Measurements from ENCODE around the gene GAB2. TPM values are rescaled to one million over a fixed set of nuclear protein-coding genes. Genes with fewer than 3 reads are reported as not detected.
A peak's percentile ranks its signal among the peaks of the same experiment; 100 is the strongest.

GAB2 gene
- total and polyA plus RNA-seq, 2 of the 13 experiments (the other 11 are each of a cell fraction or from before 2014, with no cell fraction given): 4.1 to 8.6 TPM

- Histone ChIP-seq H3K27me3 (ENCODE audit: control insufficient read depth in 1 of 2, insufficient read depth in 2 of 2, low read length in 2 of 2) (no peaks in the 10 kb centered on the region; a peak in 1 of 5 replicates), H3K4me2 (ENCODE audit: low read depth, low read length) (peak overlapping the region; percentile 25; the same call in 1 of the 2 replicates), H3K4me3 (replicated peaks in 1 of 3; ENCODE audit: insufficient read depth in 1 of 3, low read depth in 2 of 3, low read length in 3 of 3) (no peak overlapping the region), H3K9ac (ENCODE audit: insufficient read depth, low read depth, low read length) (no peak overlapping the region), H3K9me3 (ENCODE audit: low read length) (no peaks in the 10 kb centered on the region), H3K4me1 (ENCODE audit: insufficient read depth, low read length) (peaks cover 50% of the 10 kb centered on the region), H3K27ac (ENCODE audit: extremely low read length, insufficient read depth, low read length) (no peak overlapping the region), H3K36me3 (replicated peaks in 1 of 2; ENCODE audit: control insufficient read depth in 1 of 2, insufficient read depth in 2 of 2, low read length in 2 of 2) (no peaks in the 10 kb centered on the region), H2AFZ (ENCODE audit: low read length) (no peak overlapping the region), H3K79me2 (ENCODE audit: insufficient read depth, low read length) (peaks cover 3% of the 10 kb centered on the region), H4K20me1 (ENCODE audit: insufficient read depth, low read length) (no peaks in the 10 kb centered on the region)
- in situ Hi-C loops (cut with HindIII; ENCODE audit: extremely low pct_ligation_motif_present, low pct_unique_long_range_greater_than_20kb): no loop called here
- 66% methylated on average over 5 of the region's 5 CpGs for WGBS (ENCODE audit: low lambda C conversion rate)
- ATAC-seq: no peak
- ChIA-PET POLR2A (no interaction called here), CTCF (ENCODE audit: low intra/inter-chr PET ratio, low total read pairs) (no interaction called here)
- intact Hi-C loops (cut with micrococcal nuclease; ENCODE audit: unreplicated experiment): loop anchor here (2.0 kb wide), 1 partner anchor 105 kb away; the partner anchor contains the start of gene GAB2
- BruUV-seq (replicated peaks): no TSS peak
- DNase-seq (ENCODE audit: low spot score): no peak
- FAIRE-seq: no peak
- TF ChIP-seq ZSCAN29 (CRISPR knock-in tag; conservative IDR thresholded peaks at IDR 0.05) (no peak), BCL6 (CRISPR knock-in tag; IDR thresholded peaks at IDR 0.05) (peak; percentile 17; the same call in 1 of the 2 replicates), IKZF4 (CRISPR knock-in tag; IDR thresholded peaks at IDR 0.05; ENCODE audit: borderline replicate concordance, low read depth, not compliant biosample characterization) (no peak), RBFOX2 (IDR thresholded peaks at IDR 0.05; ENCODE audit: low read depth, low read length) (no peak), HIC2 (CRISPR knock-in tag; IDR thresholded peaks at IDR 0.05; ENCODE audit: low read depth) (peak; percentile 19; the same call in 1 of the 2 replicates), EHMT2 (IDR thresholded peaks at IDR 0.05; ENCODE audit: borderline replicate concordance, low read depth, low read length) (no peak), ZNF10 (CRISPR knock-in tag; IDR thresholded peaks at IDR 0.05; ENCODE audit: borderline replicate concordance, low read depth) (no peak), ZBTB38 (CRISPR knock-in tag; IDR thresholded peaks at IDR 0.05) (0 out of 2 replicates have a peak, but pooled peaks have one; percentile 21), NCOR1 (IDR thresholded peaks at IDR 0.05; ENCODE audit: borderline replicate concordance, low read length) (no peak), ARID2 (CRISPR knock-in tag; IDR thresholded peaks at IDR 0.05; ENCODE audit: borderline replicate concordance) (no peak), RARA (CRISPR knock-in tag; IDR thresholded peaks at IDR 0.05) (peak; percentile 78), TMF1 (CRISPR knock-in tag; IDR thresholded peaks at IDR 0.05; ENCODE audit: low read depth) (no peak), CREBL2 (CRISPR knock-in tag; IDR thresholded peaks at IDR 0.05; ENCODE audit: borderline replicate concordance) (no peak), SOX13 (IDR thresholded peaks at IDR 0.05) (no peak), SOX13 (CRISPR knock-in tag; conservative IDR thresholded peaks at IDR 0.05 in 1 of 2, IDR thresholded peaks at IDR 0.05 in 1 of 2) (no peak), ZNF12 (CRISPR knock-in tag; IDR thresholded peaks at IDR 0.05) (no peak), CCAR2 (optimal IDR thresholded peaks at IDR 0.05; ENCODE audit: low read depth, low read length) (no peak), ZNF891 (CRISPR knock-in tag; IDR thresholded peaks at IDR 0.05) (no peak), CSRNP1 (CRISPR knock-in tag; IDR thresholded peaks at IDR 0.05) (no peak), ZBTB1 (CRISPR knock-in tag; IDR thresholded peaks at IDR 0.05; ENCODE audit: borderline replicate concordance) (no peak), RXRB (CRISPR knock-in tag; IDR thresholded peaks at IDR 0.05; ENCODE audit: borderline replicate concordance) (peak; percentile 39; the same call in 1 of the 2 replicates), TCF7 (IDR thresholded peaks at IDR 0.05; ENCODE audit: low read depth) (no peak)
Observed at GRCh38 chr11:78311702-78312371, 105.8 kb downstream of the GAB2 start.
